Retinal pigment epithelial cell (primary cell): ENCODE measurements around the gene NR4A3.
A peak's percentile ranks its signal among the peaks of the same experiment; 100 is the strongest.

Experiments used
- DNase-seq: peaks from one replicate; pipeline ENCODE4 v3.0.0-alpha.2; 2010; ENCODE audit warnings: low read depth
- H3K4me3 ChIP-seq: 2 replicates; pipeline ENCODE4 v1.5.1; 2011; ENCODE audit warnings: mild to moderate bottlenecking, low read length, control low read depth, moderate library complexity
- TF ChIP-seq, protein P1 (sequence below): conservative IDR thresholded peaks from 2 replicates; pipeline ENCODE4 v1.5.1; 2011; ENCODE audit warnings: low read depth, low read length, control low read depth, inconsistent platforms

Gene NR4A3

DNA sequence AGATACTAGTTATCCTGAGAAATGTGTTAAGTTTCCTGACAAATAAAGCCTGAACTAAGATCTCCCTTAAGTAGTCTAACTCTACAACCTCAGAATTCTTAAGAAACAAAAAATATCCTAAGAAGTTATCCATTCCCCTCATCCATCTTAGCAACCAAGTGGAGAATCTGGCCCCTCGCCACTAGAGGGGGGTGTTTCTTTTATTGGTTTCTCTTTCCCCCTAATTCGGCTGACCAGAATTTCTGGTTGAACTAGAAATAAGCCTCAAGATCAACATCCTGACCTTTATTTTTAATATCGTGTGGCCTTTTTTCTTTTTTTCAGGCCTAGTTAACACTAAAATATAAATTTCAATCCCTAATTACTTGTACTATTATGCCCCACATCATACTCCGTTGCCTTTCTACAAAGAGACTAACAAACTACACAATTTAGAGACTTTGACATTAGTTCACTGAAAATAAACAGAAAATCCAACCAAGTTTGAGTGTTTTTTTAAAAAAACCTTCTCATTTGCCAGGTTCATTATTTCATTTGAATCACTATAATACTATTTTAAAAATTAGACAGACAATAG is 14.3 kb upstream of the NR4A3 start:
- TF ChIP-seq, protein P1, sequence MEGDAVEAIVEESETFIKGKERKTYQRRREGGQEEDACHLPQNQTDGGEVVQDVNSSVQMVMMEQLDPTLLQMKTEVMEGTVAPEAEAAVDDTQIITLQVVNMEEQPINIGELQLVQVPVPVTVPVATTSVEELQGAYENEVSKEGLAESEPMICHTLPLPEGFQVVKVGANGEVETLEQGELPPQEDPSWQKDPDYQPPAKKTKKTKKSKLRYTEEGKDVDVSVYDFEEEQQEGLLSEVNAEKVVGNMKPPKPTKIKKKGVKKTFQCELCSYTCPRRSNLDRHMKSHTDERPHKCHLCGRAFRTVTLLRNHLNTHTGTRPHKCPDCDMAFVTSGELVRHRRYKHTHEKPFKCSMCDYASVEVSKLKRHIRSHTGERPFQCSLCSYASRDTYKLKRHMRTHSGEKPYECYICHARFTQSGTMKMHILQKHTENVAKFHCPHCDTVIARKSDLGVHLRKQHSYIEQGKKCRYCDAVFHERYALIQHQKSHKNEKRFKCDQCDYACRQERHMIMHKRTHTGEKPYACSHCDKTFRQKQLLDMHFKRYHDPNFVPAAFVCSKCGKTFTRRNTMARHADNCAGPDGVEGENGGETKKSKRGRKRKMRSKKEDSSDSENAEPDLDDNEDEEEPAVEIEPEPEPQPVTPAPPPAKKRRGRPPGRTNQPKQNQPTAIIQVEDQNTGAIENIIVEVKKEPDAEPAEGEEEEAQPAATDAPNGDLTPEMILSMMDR, result peak; percentile 84
- no peak overlapping the region for H3K4me3 ChIP-seq
- no peak for DNase-seq

DNA sequence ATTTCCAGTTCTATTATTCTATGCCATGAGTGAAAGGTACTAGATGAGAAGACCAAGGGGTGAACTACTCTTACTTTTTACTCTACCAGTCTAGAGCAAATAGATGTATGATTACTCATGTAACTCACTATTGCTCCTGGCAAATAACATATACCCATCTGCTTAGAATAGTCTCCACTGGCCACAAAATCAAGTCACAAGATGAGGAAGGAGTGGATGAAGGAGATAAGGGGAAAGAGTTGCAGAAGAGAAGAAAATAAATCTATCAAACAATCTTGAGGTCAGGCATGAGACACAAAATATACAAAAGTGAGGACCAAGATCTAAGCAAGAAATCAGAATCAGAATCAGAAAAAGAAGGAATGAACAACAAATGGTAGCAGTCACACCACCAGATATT is 13.7 kb upstream of the NR4A3 start:
- H3K4me3 ChIP-seq, result no peak overlapping the region
- TF ChIP-seq, protein P1, result no peak
- no peak for DNase-seq

DNA sequence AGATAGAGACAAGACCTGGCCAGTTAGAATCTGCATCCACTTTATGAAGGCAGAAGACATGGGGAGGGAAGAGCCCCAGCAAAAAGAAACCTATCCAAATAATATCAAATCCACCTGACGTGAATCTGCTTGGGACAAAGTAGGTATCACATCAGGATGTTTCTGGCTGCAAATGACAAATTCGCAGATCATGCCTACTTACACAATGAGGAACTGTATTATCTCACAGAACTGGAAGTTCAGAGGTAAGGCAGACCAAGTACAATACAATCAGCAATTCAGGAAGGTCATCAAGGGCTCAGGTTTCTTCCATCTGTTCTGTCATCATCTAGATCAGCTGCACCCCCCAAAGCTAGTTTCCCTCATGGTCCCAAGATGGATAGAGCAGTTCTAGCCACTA is 13.2 kb upstream of the NR4A3 start:
- DNase-seq, result no peak
- TF ChIP-seq, protein P1, result no peak
- no peak overlapping the region for H3K4me3 ChIP-seq

DNA sequence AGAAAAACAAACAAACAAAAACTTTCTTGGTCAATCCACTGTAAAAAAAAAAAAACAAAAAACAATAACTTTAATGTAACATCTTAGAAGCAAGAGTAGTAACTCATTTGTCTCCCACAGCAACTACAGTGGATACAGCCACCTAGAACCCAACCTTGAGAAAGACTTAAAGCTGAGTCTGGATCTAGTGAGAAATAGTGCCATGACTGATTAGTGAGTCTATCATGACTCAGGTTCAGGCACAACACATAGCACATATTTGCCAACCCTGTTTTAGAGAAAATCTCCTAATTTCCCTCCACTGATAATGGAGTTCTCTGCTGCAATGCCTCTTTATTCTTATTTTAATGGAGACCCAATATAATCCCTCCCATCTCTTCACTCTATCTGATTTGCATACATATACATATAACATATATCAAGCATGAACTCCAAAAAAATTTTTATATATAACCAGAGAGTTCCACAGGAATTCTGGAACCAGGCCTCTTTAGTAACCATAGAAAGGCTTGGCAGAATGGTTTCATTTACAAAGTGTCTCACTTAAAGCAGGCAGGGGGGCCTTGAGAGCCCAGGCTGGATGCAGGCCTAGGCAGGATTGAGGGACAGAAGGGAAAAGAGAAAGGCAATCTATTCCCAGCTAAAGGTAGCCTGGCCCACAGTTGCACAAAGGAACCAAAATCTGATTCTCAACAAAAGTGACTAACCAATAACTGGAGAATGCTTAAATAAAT is 11.9 kb upstream of the NR4A3 start:
- TF ChIP-seq, protein P1, result no peak
- no peak overlapping the region for H3K4me3 ChIP-seq
- DNase-seq, result no peak

DNA sequence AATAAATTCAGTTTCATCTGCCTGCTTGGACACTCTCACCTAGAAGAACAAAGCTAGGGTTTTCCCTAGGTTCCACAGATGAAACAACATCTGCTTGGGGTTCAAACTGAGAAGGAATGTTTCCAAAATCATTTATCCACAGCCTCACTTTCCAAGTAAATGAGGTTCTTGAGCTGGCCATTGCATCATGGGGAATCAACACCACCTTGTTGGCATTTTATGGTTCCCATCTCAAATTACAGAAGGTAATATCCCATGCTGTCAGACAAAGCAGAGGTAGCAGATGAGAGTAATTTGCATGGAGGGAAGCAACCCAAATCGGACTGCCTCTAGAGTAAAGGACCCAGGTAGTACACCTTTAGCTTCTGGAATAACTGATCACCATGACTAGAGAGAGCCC is 10.5 kb upstream of the NR4A3 start:
- DNase-seq, result no peak
- no peak overlapping the region for H3K4me3 ChIP-seq
- TF ChIP-seq, protein P1, result no peak

DNA sequence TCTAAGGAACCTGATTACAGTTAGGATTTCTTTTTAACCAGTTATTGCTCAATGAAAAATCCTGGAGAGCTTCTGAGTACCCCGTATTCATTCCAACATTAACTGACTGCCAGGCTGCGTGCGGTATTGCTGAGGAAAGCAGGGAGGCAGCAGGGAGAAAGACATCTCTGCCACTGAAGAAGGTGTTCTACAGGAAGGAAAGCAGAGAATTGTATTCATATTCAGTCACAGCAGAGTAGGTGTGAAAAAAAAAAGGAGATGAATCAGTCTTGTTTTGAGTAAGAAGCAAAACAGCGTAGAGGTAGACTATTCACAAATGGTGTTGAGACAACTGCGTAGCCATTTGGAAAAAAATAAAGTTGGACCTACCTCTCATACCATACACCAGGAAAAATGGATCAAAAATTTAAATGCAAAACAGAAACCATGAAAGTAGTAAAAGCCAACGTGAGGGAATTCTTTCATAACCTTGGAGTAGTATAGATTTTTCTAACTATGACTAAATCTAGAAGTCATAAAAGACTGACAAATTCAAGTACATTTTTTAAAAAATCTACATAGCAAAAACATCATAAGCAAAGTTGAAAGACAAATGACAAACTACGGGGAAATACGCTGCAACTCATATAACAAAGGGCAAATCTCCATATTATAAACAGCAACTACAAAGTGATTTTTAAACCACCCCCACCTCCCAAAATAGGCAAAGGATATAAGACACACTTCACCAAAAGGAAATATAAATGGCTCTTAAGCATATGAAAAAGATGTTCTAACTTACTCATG is 9.9 kb upstream of the NR4A3 start:
- TF ChIP-seq, protein P1, result no peak
- no peak for DNase-seq
- H3K4me3 ChIP-seq, result no peak overlapping the region
